SW 1271 (cell line): ENCODE data around the gene OPALIN.
A peak's percentile ranks its signal among the peaks of the same experiment; 100 is the strongest.

Experiments
- DNase-seq, 2 experiments: peaks; one replicate each; lab custom pipeline; 2025; lab: John Stamatoyannopoulos, UW

OPALIN gene, protein sequence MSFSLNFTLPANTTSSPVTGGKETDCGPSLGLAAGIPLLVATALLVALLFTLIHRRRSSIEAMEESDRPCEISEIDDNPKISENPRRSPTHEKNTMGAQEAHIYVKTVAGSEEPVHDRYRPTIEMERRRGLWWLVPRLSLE

DNA sequence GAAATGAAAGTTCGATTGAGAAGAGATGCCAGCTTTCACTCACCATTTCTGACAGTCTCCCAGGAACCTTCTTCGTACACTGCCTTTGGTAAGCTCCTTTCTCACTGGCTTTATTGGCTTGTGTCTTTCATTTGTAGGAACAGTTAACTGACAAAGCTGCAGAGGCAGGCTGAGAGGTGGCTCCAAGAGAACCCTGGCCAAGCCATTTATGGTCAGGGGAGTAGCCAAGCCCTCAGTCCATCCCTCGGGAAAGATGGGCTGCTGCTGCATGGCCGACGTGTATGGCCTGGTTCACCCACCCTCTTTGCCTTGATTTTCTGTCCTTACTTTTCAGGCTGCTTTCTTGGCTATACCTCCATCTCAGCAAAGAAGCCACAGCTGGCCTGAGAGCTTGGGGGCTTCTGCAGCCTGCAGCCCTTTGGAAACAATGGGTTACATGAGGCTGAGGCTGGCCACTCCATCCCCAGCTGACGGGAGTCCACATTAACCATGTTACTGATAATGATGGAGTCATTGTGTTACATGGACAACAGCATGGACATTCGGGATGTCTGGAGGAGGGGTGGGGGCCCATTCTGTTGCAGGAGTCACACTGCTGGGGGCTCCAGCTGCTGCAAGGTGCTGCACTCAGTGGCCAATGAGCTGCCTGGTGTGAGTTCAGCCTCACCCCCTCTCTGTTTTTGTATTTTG lies at the start of gene OPALIN:
Gene OPALIN (minus strand): TSS at position 152 of the 690 bp plus-strand sequence. CDS start 106 bp downstream, at position 46.
- DNase-seq, result no peak

DNA sequence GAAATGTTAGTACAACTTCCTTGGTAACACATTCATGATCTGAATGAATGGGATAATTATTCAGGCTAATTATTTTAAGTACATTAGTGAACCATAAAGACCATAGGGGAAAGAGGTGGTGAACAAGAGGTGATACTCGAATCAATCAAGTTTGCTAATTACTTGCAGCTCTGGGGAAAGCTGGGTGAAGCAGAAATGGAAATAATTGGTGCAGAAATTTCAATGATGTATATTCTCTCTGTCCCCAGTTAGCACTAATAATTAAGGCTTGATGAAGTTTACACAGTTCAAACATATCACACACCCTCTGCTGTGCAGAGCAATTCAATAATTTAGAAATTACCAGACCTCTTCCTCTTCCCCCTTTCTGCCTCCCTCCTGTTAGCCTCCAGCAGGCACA lies 49.4 kb upstream of the OPALIN start:
- no peak for DNase-seq

DNA sequence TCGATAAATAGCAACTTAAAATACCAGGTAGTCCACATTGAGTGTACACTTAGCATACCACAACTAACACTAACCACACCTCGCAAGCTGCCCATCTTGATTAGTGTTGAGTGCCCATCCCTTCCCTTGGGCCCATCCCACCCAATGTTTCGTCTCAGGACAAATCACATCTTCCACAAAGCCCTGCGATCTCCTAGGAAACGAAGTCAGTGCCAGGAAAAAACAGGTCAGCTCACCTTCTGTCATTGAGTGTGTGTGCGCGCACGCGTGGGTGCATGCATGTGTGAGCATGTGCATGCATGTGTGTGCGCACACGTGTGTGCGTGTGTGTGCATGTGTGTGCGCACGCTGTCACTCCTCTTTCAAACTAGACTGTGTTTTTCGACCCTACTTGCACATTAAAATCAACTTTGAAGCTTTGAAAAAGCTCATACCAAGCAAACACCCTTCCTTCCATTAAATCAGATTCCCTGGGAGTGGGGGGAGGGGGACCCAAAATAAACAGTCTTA lies 48.8 kb upstream of the OPALIN start:
- no peak for DNase-seq

DNA sequence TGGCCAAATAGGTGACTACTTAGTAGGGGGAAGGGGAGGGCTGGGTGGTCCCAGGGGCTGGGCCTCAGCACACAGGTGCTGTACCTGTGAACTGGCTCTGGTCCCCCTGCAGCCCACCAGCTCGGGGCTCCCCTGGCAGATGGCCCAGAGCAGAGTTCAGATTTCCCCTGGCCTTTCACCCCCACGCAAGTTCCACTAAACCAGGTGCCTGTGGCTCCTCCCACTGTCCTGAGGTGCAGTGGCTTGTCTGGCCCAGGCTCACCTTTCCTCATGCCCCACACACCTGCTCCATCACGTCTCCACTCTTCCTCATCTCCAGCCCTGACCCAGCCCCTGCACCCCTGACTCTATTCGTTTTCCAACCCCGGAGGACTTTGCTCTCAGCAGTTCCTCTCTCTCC lies 47.3 kb upstream of the OPALIN start:
- no peak for DNase-seq

DNA sequence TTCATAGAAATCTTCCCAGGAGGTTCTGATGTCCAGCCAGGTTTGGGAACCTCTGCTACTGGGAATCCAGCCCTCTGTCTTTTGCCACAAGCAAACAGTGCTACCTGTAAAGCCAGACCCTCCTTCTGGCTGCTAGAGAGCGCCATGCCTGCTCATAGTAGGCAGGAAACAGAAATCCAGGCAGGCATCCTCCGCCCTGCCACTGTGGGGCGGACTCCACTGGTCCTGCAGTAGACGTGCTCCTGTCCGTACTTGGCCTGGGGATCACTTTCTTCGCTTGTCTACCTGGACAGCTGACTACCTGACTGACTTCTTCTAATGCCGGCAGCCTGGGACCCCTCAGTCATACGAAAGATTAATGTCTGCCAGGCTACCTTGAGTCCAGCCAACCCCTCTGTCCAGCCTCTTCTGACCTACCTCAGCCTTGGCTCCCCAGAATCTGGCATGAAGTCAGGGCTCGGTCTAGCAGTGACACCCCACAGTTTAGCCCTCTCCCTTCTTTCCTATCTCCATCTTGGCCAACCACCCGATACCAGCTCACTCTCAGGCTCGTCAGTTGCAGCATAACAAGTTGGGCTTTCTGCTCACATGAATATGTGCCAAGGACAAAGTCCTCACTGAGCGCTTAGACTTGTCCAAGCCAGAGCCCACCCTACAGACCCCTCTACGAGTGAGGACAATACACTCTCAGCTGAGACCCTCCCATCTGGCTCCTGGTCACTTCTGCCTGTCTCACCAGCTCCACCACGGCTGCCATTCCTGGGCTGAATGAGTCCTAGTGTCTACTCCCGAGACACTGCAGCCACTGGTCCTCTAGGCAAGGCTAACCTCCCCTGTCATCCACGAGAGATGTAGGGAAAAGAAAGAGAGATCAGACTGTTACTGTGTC lies 43.9 kb upstream of the OPALIN start:
- no peak for DNase-seq

DNA sequence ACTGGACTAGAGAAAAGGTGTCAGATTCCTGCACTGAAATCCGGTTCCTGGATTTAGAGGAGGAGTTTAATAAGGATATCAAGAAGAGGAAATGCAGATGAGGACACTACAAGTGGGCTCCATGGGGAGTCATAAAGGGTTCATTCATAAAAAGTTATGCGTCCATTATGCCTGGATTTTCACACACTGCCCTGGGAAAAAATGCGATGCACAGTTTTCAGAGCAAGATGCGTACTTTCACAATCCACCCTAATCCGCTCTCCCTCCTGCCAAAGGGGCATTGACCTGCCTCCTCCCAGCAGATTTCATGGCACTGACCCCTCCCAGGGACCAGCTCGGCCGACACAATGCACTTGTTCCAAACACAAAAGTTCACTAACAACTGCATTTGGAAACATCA lies 42.2 kb upstream of the OPALIN start:
- no peak for DNase-seq

DNA sequence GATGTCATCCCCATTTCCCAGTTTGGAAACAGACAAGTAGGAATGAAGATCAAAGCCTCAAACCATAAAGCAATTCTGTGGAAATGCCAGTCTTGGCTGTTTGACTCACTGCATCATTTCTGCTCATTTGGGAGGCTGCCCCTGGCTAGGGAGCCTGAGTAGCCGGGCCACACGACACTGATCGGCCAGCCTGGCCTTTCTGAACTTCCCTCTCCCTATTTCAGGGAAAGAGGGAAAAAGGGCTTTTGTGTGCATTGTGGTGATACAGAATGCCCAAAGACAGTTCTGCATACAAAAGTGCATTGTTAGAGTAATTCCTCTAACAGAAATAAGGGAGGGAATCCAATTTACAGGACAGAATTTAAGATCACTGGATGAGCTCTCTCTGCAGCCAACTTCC lies 41.7 kb upstream of the OPALIN start:
- DNase-seq, result no peak

DNA sequence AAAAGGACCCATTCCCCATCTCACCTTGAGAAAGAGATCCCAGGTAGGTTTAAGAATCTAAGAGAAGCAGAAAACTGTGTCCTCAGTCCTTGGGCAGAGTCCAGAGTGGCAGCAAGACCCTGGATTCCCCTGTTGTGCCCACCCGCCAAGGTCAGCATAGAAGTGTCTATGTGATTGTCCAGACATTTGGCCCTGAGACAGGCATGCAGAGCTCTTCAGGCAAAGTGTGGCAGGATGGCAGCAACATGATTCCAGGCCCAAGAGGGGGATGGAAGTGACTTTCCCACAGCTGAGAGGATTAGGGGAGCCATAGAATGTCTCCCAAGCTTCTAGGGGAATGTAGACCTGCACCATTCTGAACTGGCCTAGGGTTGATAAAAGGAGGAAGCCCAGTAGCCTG lies 39.1 kb upstream of the OPALIN start:
- no peak for DNase-seq

DNA sequence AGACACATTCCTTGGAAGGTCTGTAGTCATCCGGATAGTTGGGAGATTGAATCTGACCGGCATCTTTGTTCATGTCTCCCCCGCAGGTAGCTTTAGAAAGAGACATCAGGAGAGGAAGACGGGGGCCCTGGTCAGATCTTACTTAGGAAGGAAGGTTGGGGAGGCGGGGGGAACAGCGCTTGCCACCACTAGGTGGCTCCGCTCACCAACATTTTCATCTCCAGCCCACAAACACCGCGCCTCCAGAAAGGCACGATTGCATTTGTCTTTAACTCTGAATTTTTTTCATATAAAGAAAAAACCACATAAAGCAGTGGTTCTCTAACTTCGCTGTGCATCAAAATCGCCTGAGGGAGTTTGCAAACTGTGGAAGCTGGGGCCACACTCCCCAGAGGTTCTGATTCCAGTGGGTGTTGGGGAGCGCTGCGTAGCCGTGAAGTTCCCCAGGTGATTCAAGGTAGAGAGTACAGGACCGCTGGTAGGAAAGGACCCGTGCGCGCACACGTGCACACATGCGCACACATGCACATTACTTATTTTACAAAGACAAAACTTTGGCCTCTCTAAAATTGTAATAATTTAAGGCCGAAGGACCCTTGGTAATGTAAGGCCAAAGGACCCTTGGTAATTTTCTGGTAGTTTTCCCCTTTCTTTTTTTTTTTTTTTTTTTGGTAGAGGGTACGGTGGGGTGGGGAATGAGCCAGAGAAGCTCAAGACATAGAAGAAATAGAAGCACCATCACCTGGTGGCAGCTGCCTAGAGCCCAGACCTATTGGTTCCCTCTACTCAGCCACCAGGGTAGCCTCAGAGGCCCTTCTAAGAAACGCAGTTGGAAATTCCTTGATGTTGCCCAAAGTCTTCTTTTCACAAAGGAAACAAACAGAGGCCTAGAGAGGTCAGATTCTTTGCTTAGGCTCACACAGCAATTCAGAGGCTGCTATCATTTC lies 37.4 kb upstream of the OPALIN start:
- peak in 1 of 2 experiments; percentile 34 for DNase-seq

DNA sequence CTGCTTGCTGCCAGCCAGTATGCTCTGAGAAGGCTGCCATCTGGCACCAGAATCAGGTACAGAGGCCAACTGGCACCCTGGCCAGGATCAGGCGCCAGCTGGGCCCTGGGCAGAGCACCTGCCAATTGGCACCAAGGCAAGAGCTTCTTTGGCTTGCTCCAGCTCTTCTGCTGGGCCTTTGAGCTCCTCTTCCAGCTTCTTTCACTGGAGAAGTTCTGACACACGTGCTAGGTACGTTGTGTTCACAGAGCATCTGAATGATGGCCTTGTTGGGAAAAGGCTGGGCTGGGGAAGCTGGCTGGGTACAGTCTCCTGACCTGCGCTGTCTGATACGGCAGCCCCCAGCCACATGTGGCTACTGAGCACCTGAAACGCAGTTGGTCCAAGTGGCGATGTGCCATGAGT lies 31.7 kb upstream of the OPALIN start:
- no peak for DNase-seq

DNA sequence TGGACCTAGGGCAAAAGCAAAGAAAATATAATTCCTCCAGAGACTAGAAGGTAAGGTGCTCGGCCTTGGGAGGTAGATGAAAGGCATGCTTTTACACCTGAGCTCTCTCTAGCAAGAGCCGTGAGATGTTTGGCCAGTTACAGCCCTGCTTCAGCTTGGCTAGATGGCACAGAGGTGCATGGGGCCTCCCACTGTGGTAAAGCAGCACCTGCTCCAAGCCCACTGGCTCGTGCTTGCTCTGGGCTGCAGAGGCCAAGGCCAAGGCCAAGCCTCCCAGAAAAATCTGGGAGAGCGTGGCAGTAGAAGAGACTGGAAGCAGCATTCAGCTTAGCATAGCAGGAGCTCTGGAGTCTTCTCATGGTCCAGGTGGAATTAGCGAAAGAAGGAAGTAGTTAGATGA lies 31.0 kb upstream of the OPALIN start:
- no peak for DNase-seq

DNA sequence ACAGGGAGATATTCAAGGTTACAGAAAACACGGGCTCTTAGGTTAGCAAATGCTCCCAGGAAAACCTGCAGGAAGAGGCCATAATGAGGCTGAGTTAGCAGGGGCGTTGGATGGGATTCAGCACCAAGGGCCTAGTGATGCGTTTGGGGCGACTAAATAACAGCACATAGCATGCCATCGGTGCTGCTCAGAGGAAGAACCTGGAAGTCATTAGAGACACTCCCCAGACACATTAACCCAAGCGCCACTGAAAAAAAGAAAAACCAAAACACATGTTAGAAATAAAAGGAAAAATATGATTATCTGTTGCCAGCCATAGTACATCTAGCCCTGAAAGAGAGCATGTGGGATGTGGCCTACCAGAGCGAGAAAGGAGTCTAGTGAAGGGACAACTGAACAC lies 28.8 kb upstream of the OPALIN start:
- no peak for DNase-seq

DNA sequence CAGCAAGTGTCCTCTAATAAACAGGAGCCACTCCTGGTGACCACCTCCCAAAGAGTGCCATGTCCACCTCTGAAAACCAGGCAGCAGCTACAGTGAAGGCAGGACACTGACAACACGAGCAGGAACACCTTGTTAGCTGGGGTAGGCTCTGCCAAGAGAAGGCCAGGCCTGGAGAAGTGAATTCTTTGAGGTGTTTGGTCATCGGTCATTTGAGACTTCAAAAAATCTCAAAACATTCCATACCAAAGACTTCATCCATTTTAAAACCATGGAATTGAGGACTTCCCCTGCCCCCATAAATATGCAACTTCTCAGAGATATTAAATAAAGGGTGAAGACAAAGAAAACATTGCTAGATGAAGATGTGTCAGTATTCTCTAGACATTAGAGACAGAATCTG lies 28.4 kb upstream of the OPALIN start:
- no peak for DNase-seq

DNA sequence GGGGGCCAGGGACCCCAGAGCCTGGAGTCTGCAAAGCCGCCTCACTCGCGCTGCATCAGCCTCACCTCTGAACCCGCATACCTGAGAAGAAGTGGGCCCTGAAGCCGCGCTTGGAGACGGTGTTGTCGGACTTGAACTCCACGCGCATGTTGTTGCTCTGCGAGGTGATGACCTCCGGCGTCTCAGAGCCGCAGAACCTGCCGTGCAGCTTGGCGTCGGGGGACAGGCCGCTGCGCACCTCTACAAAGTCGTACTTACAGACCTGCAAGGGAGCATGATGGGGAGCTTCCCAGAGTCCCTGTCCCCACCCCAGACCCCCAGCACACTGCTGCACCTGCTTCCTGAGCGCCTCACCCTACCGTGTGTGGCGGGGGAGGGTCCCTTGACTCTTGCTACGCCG lies 25.7 kb upstream of the OPALIN start:
- DNase-seq, result no peak

DNA sequence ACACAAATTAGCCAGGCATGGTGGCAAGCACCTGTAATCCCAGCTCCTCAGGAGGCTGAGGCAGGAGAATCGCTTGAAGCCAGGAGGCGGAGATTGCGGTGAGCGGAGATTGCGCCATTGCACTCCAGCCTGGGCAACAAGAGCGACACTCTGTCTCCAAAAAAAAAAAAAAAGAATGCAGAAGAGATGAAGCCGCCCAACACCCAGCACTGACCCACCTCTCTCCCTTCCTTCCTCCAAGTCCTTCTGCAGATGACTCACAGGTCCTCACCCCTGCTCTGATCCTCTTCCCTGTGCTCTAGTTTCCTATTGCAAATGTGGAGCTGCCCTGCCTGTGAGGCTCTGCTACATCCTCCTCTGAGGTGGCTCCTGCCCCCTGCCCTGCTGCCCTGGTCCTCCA lies 22.0 kb upstream of the OPALIN start:
- no peak for DNase-seq

DNA sequence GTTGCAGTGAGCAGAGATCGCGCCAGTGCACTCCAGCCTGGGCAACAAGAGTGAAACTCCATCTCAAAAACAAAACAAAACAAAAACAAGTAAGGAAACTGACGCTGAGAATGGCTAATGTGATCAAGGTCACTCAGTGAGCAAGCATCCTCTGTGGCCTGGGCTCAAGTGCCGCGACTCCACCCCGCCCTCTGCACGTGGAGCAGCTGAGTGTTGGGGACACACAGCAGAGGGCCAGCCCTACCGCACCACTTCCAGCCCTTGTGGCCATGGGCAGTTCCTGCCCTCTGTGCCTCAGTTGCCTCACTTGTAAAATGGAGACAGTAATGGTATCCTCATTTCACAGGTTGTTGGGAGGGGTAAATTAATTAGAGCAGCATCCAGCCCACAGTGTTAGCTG lies 21.0 kb upstream of the OPALIN start:
- no peak for DNase-seq

DNA sequence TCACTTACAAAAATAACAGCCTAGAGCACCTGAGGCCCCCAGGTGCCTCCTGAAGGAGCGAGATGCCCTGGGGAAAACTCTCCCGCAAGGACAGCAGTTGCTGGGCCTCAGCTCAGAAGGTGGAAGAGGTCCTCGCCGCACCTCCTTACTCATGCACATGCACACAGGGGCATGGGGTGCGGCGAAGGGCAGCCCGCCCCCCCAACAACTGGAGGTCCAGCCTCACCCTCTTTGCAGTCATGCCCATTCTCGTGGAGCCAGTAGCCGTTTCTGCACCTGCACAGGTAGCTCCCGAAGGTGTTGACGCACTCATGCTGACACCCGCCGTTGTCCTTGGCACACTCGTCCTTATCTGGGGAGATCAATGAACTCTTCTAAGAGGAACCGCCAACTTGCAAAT lies 19.9 kb upstream of the OPALIN start:
- DNase-seq, result no peak

DNA sequence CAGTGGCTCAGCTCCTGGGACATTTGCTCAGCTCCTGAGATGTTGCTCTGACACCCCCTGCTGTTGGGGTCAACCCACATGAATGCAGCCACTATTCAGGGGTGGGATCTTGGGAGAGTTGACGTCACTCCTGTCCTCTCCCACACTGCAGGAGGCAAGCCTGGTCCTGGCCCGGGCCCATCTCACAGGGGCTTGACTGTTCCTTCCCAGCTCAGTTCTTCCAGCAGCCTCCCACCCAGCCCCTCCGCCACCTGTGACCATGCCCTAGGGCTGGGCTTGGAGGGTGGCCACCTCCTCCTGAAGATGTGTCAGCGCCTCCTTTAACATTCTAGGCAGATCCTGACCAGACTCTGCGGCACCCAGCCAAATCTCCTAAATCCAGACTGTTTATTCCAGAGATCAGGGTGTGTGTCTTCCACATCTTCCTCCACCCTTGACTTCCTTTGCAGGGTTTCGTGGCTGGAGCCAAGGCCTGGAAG lies 19.1 kb upstream of the OPALIN start:
- DNase-seq, result no peak

DNA sequence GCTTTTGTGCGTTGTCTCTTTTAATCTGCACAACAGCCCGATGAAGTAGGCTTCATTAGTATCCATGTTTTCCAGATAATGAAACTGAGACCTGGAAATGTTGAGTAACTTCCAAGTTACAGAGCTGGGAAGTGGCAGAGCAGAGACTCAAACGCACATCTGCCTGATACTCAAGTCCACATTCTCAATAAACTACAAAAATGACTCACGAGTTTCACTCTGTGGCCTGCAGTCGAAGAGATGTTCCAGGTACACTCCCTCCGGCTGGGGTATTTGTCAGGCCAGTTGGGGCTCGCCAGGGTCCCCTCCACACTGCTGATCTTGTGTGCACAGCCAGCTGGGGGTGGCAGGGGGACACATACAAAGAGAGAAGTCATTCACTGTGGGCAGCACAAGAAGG lies 17.7 kb upstream of the OPALIN start:
- no peak for DNase-seq

DNA sequence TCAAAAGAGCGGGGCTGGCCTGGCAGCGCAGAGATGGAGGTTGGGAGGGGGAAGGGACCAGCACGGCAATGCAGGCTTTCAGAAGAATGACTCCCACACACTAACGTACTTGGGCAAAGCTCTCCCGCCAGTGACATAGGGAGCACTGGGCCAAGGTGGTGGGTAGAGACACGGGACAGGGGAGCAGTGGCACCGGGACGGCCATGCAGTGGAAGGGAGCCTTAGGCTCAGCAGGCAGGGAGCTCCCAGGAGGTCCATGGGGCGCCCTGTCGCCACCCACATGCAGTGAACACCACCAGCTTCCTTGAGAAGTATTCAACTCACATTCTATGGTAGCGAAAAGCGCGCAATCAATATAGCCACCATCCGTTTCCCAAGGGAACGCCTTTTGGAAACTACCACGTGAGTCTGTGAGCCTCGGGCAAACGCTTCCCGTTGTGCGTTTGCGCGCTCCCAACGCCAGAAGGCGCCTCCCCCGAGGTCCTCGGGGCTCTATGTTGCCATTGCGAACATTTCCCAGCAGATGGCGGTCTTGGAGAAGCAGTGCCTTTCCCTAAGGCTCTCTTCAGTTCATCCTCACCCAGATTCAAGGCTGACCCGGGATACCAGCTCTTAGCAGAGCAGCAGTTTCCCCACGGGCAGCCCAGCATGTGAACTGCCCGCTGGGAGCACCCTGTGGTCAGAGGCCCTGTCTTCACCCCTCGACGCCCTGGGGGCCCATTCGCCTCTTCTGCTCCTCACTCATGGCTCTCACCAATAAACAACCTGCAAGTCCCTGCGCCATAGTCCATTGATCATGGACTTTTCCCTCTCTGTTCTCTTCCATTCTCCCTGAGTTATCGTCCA lies 16.4 kb upstream of the OPALIN start:
- DNase-seq, result peak; percentile 34 to 77

DNA sequence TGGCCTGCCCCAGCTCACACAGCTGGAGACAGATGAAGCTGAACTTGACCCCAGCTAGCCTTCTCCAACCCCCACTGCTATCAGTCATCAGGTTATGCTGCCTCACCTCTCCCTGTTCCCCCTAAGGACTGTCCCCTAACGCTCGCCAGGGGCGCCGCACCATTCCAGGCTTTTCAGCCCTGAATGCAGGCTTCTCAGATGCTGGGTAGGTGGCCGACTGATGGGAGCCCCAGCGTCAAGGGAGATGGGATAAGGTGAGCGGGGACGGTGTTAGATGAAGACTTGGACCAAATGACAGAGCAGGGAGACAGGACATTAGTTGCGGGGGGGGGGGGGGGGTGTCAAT lies 15.8 kb upstream of the OPALIN start:
- no peak for DNase-seq
